ENCODE data around the gene NAALADL2. TPM values are rescaled to one million over a fixed set of nuclear protein-coding genes. Genes with fewer than 3 reads are reported as not detected.

The NAALADL2 gene
- total RNA-seq, 4 donors from 2014 or later = 0.26 to 218 (median 17.4) TPM

- no peaks in the 10 kb centered on the region for H3K9me3 ChIP-seq
- no peaks in the 10 kb centered on the region for H3K36me3 ChIP-seq
- H3K4me1 ChIP-seq = no peaks in the 10 kb centered on the region
- TF ChIP-seq, protein P1, sequence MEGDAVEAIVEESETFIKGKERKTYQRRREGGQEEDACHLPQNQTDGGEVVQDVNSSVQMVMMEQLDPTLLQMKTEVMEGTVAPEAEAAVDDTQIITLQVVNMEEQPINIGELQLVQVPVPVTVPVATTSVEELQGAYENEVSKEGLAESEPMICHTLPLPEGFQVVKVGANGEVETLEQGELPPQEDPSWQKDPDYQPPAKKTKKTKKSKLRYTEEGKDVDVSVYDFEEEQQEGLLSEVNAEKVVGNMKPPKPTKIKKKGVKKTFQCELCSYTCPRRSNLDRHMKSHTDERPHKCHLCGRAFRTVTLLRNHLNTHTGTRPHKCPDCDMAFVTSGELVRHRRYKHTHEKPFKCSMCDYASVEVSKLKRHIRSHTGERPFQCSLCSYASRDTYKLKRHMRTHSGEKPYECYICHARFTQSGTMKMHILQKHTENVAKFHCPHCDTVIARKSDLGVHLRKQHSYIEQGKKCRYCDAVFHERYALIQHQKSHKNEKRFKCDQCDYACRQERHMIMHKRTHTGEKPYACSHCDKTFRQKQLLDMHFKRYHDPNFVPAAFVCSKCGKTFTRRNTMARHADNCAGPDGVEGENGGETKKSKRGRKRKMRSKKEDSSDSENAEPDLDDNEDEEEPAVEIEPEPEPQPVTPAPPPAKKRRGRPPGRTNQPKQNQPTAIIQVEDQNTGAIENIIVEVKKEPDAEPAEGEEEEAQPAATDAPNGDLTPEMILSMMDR (IDR thresholded peaks at IDR 0.05) = no peak
- no peak for TF ChIP-seq POLR2A (IDR thresholded peaks at IDR 0.05)
- no peak overlapping the region for H3K27ac ChIP-seq
- DNase-seq = no peak
- H3K27me3 ChIP-seq = no peaks in the 10 kb centered on the region
- intact Hi-C loops (cut with DNase I; ENCODE audit: low total_unique reads) = no loop called here
- no peak overlapping the region for H3K4me3 ChIP-seq
Observed at GRCh38 chr3:175511219-175511785, 652.2 kb downstream of the NAALADL2 start.

DNA sequence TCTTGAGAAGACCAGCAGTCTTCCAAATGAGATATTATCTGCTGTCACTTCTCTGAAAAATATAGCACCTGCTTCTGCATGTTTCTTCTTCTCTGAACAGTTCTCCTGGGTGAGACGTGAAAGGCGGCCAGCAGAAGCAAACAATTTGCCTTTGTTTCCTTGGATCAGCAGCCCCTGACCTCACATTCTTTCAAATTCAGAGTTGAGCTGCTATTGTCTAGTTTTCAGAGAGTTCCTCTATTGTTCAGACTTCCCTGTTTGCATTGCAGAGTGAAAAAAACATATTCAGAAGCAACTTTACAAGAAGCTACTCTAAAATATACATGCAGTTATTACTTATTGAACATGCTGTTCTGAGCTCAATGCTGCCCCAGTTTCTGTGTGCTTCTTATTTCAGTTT, 653.6 kb downstream of the NAALADL2 start:
- no peak overlapping the region for H3K27ac ChIP-seq
- no peak for DNase-seq
- H3K36me3 ChIP-seq = no peaks in the 10 kb centered on the region
- no peaks in the 10 kb centered on the region for H3K4me1 ChIP-seq
- no peaks in the 10 kb centered on the region for H3K9me3 ChIP-seq
- H3K4me3 ChIP-seq = no peak overlapping the region
- TF ChIP-seq, protein P1 (IDR thresholded peaks at IDR 0.05) = no peak
- no peak for TF ChIP-seq POLR2A (IDR thresholded peaks at IDR 0.05)
- intact Hi-C loops (cut with DNase I; ENCODE audit: low total_unique reads) = no loop called here
- no peaks in the 10 kb centered on the region for H3K27me3 ChIP-seq

DNA sequence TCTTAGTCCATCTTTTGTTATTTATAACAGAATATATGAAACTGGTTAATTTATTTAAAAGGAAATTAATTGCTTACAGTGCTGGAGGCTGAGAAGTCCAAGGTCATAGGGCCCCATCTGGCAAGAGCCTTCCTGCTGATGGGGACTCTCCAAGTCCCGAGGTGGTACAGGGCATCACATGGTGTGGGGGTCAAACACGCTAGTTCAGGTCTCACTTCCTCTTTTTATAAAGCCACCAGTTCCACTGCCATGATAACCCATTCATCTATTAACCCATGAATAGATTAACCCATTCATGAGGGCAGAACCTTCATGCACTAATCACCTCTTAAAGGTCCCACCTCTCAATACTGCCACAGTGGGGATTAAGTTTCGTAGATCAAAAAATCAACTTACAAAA, 659.3 kb downstream of the NAALADL2 start:
- intact Hi-C loops (cut with DNase I; ENCODE audit: low total_unique reads) = no loop called here
- Histone ChIP-seq H3K27ac (no peak overlapping the region), H3K4me1 (no peaks in the 10 kb centered on the region), H3K36me3 (no peaks in the 10 kb centered on the region), H3K4me3 (no peak overlapping the region), H3K27me3 (no peaks in the 10 kb centered on the region), H3K9me3 (no peaks in the 10 kb centered on the region)
- TF ChIP-seq POLR2A (IDR thresholded peaks at IDR 0.05) = no peak
- TF ChIP-seq, protein P1 (IDR thresholded peaks at IDR 0.05) = no peak
- no peak for DNase-seq

- no peaks in the 10 kb centered on the region for H3K4me1 ChIP-seq
- no peaks in the 10 kb centered on the region for H3K27me3 ChIP-seq
- H3K36me3 ChIP-seq = no peaks in the 10 kb centered on the region
- no peak for DNase-seq
- intact Hi-C loops (cut with DNase I; ENCODE audit: low total_unique reads) = no loop called here
- TF ChIP-seq POLR2A (IDR thresholded peaks at IDR 0.05) = no peak
- TF ChIP-seq, protein P1 (IDR thresholded peaks at IDR 0.05) = no peak
- H3K9me3 ChIP-seq = no peaks in the 10 kb centered on the region
- no peak overlapping the region for H3K4me3 ChIP-seq
- H3K27ac ChIP-seq = no peak overlapping the region
Observed at GRCh38 chr3:175521406-175521805, 662.3 kb downstream of the NAALADL2 start.

- H3K4me1 ChIP-seq = no peaks in the 10 kb centered on the region
- H3K27ac ChIP-seq = peak overlapping the region in 1 of 2 donors; percentile 28
- H3K9me3 ChIP-seq = no peaks in the 10 kb centered on the region
- H3K4me3 ChIP-seq = peak overlapping the region; percentile 10 to 19
- no peaks in the 10 kb centered on the region for H3K27me3 ChIP-seq
- DNase-seq = no peak
- H3K36me3 ChIP-seq = no peaks in the 10 kb centered on the region
- intact Hi-C loops (cut with DNase I; ENCODE audit: low total_unique reads) = no loop called here
- TF ChIP-seq POLR2A (IDR thresholded peaks at IDR 0.05) = no peak
Observed at GRCh38 chr3:175526191-175526590, 667.1 kb downstream of the NAALADL2 start.

All from uterus (tissue), 4 donors.